ENCODE data around the gene PCDHB3. TPM values are rescaled to one million over a fixed set of nuclear protein-coding genes. Genes with fewer than 3 reads are reported as not detected.

The PCDHB3 gene
- total RNA-seq = 0.55 and 0.57 TPM in 2 replicates

DNA sequence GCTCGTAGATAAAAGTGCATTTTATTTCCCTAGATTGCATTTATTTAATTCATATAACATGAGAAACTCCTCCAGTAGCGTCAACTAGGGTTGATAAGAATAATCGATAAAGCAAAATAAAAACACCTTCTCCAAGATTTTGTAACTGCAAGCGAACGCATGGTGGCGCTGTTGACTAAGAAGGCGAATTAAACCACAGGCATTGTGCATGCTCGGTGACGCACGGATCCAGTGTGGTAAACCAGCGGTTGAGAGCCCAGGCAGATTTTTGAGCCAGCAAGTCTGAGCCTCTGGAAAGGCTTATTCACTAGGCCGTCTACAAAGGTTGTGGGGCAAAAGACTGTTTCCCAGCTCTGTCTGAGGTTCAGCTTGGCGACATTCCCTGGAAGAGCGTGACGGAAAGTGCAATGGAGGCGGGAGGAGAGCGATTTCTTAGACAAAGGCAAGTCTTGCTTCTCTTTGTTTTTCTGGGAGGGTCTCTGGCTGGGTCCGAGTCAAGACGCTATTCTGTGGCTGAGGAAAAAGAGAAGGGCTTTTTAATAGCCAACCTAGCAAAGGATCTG is at the start of gene PCDHB3:
Gene PCDHB3 (plus strand): TSS at position 231 of the 563 bp plus-strand sequence. CDS start 177 bp downstream, at position 408.

GRCh38 chr5:141050622-141051520 is 49.4 kb upstream of the PCDHB3 start, which contains the start of gene PCDHB1:
TSS of gene PCDHB1 (plus strand) at chr5:141051374. CDS start at chr5:141051471, 97 bp downstream.

GRCh38 chr5:141094481-141095262 is 5.6 kb upstream of the PCDHB3 start, which contains the start of gene PCDHB2:
TSS of gene PCDHB2 (plus strand) at chr5:141094615. CDS start at chr5:141094791, 176 bp downstream.

GRCh38 chr5:141121563-141121962 is 21.3 kb downstream of the PCDHB3 start, which contains the start of gene PCDHB4:
TSS of gene PCDHB4 (plus strand) at chr5:141121818. CDS start at chr5:141121999, 181 bp downstream.

DNA sequence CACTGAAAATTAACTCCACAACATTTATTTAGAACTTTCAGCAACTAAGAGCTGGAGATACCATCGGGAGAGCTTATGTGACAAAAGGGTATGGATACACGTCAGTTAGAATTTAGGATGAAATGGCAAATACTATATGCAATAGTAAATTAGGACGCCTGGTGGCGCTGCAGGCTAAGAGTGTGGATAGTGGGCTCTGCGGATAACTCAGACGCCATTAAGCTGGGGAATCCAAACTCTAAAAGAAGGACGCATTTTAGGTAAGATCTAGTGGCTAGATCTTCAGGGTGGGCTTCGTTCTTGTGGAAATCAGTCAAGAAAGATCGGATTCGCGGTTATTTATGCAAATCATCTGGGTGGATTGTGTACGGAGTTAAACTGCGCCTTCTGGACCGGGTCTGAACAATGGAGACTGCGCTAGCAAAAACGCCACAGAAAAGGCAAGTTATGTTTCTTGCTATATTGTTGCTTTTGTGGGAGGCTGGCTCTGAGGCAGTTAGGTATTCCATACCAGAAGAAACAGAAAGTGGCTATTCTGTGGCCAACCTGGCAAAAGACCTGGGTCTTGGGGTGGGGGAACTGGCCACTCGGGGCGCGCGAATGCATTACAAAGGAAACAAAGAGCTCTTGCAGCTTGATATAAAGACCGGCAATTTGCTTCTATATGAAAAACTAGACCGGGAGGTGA is 34.9 kb downstream of the PCDHB3 start, which contains the start of gene PCDHB5:
Gene PCDHB5 (plus strand): TSS at position 177 of the 688 bp plus-strand sequence. CDS start 229 bp downstream, at position 406.

DNA sequence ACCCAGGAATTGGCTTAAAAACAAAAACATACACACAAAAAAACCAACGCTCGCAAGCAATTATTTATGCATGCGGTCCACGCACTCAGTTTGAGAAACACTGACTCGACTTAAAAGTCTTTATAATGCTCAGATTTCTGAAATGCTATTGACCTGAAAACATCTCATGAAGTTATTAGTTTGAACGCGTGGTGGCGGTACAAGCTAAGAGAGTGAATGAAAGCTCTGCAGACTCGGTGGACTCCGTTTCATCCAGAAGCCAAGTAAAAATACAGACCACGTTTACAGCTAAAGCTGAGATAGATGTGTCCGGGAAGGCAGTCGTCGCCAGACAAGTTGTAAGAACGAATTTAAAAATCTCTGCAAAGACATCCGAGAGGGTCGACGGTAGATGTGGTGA is 49.5 kb downstream of the PCDHB3 start, which contains the start of gene PCDHB6:
Gene PCDHB6 (plus strand): TSS at position 246 of the 400 bp plus-strand sequence. CDS start 201 bp downstream, outside the sequence.

Other genes with a start within 250 kb of the PCDHB3 start
- 0.14 and 0.28 TPM in 2 replicates for gene PCDHA10, start 244.6 kb upstream of the PCDHB3 start, total RNA-seq
- gene PCDHA11, start 231.5 kb upstream of the PCDHB3 start, total RNA-seq = under 0.01 and 0.65 TPM in 2 replicates
- under 0.01 and 0.09 TPM in 2 replicates for gene PCDHA12, start 225.2 kb upstream of the PCDHB3 start, total RNA-seq
- gene PCDHA13, start 218.3 kb upstream of the PCDHB3 start, total RNA-seq = under 0.01 and 0.09 TPM in 2 replicates
- gene PCDHAC1, start 174.2 kb upstream of the PCDHB3 start, total RNA-seq = 0.14 and 0.18 TPM in 2 replicates
- gene PCDHAC2, start 134.0 kb upstream of the PCDHB3 start, total RNA-seq = 0.14 and 0.28 TPM in 2 replicates
- gene PCDHB1, start 49.1 kb upstream of the PCDHB3 start, total RNA-seq = not detected in 2 replicates
- 1.6 and 1.8 TPM in 2 replicates for gene PCDHB2, start 5.9 kb upstream of the PCDHB3 start, total RNA-seq
- 0.09 and 0.14 TPM in 2 replicates for gene PCDHB4, start 21.3 kb downstream of the PCDHB3 start, total RNA-seq
- gene PCDHB5, start 34.7 kb downstream of the PCDHB3 start, total RNA-seq = 0.57 and 1.4 TPM in 2 replicates
- under 0.01 and 0.09 TPM in 2 replicates for gene PCDHB6, start 49.6 kb downstream of the PCDHB3 start, total RNA-seq
- gene PCDHB7, start 72.2 kb downstream of the PCDHB3 start, total RNA-seq = 0.18 and 0.71 TPM in 2 replicates
- gene PCDHB8, start 77.3 kb downstream of the PCDHB3 start, total RNA-seq = 0.09 and 0.43 TPM in 2 replicates
- gene PCDHB16, start 81.9 kb downstream of the PCDHB3 start, total RNA-seq = 0.18 and 0.85 TPM in 2 replicates
- gene PCDHB9, start 86.7 kb downstream of the PCDHB3 start, total RNA-seq = 0.09 and 0.14 TPM in 2 replicates
- gene PCDHB10, start 91.9 kb downstream of the PCDHB3 start, total RNA-seq = 0.28 and 0.71 TPM in 2 replicates
- gene PCDHB11, start 99.2 kb downstream of the PCDHB3 start, total RNA-seq = 0.18 and 0.28 TPM in 2 replicates
- gene PCDHB12, start 108.2 kb downstream of the PCDHB3 start, total RNA-seq = 0.09 and 0.43 TPM in 2 replicates
- 0.28 TPM in 2 replicates for gene PCDHB13, start 113.4 kb downstream of the PCDHB3 start, total RNA-seq
- 0.46 and 0.85 TPM in 2 replicates for gene PCDHB14, start 122.9 kb downstream of the PCDHB3 start, total RNA-seq
- 0.46 and 0.71 TPM in 2 replicates for gene PCDHB15, start 144.9 kb downstream of the PCDHB3 start, total RNA-seq
- gene SLC25A2, start 203.6 kb downstream of the PCDHB3 start, total RNA-seq = 0.14 and 0.18 TPM in 2 replicates
- gene TAF7, start 220.3 kb downstream of the PCDHB3 start, total RNA-seq = 75.2 and 97.5 TPM in 2 replicates
- 1.1 TPM in 2 replicates for gene PCDHGA1, start 230.0 kb downstream of the PCDHB3 start, total RNA-seq
- 2.7 and 2.8 TPM in 2 replicates for gene PCDHGA2, start 238.3 kb downstream of the PCDHB3 start, total RNA-seq
- 0.85 and 1.4 TPM in 2 replicates for gene PCDHGA3, start 243.4 kb downstream of the PCDHB3 start, total RNA-seq
- gene PCDHGB1, start 249.6 kb downstream of the PCDHB3 start, total RNA-seq = 2.3 and 3.3 TPM in 2 replicates